Astrocyte (in vitro differentiated cells and primary cell): ENCODE data around the gene TGM1.

Experiments
- CTCF ChIP-seq: IDR thresholded peaks from 2 replicates; pipeline ENCODE4 v1.5.1; 2011; ENCODE audit warnings: low read depth, mild to moderate bottlenecking, inconsistent platforms, low read length, moderate library complexity; ENCODE audit not compliant: insufficient read depth
- EZH2 ChIP-seq: IDR thresholded peaks from 2 replicates; pipeline ENCODE4 v1.6.1; 2012; ENCODE audit warnings: mild to moderate bottlenecking, low read length, inconsistent platforms; ENCODE audit not compliant: insufficient read depth

GRCh38 chr14:24260780-24261157, 2.2 kb downstream of the TGM1 start:
- no peak for TF ChIP-seq CTCF
- TF ChIP-seq EZH2: no peak
